ENCODE data around the gene IL36G.
"Not testable (repeated sequence)": the region's sequence is repeated elsewhere in the genome, so short reads cannot be mapped to it uniquely, and the experiment has no call there.

IL36G gene

GRCh38 chr2:112977559-112978056 lies at the start of gene IL36G:
IL36G (plus strand) TSS chr2:112978006; CDS start chr2:112978639, 633 bp downstream.
- no peak within 1 kb of the TSS for H3K4me3 ChIP-seq (ENCODE audit: low read length)

GRCh38 chr2:112933261-112933660 lies 44.5 kb upstream of the IL36G start:
- no peaks in the 10 kb centered on the region for H3K36me3 ChIP-seq (ENCODE audit: control insufficient read depth, insufficient read depth, low read length)
- no peaks in the 10 kb centered on the region for H3K9me3 ChIP-seq (ENCODE audit: control insufficient read depth, low read length)
- H3K4me1 ChIP-seq (ENCODE audit: control insufficient read depth, insufficient read depth, low read length) = no peaks in the 10 kb centered on the region
- H3K4me3 ChIP-seq (ENCODE audit: low read length) = no peak overlapping the region
- H3K9ac ChIP-seq (ENCODE audit: low read length) = no peak overlapping the region
- no peaks in the 10 kb centered on the region for H3K27me3 ChIP-seq (ENCODE audit: control insufficient read depth, insufficient read depth, low read length)

More at GRCh38 chr2:112977559-112978056, at the start of gene IL36G:
- Histone ChIP-seq H3K9me3 (ENCODE audit: control insufficient read depth, low read length) (no peaks in the 10 kb centered on the region), H3K9ac (ENCODE audit: low read length) (no peak within 1 kb of the TSS), H3K36me3 (ENCODE audit: control insufficient read depth, insufficient read depth, low read length) (no peaks in the 10 kb centered on the region), H3K4me1 (ENCODE audit: control insufficient read depth, insufficient read depth, low read length) (no peaks in the 10 kb centered on the region), H3K27me3 (ENCODE audit: control insufficient read depth, insufficient read depth, low read length) (peaks cover 5% of the 10 kb centered on the region)

GRCh38 chr2:112934117-112934516 lies 43.7 kb upstream of the IL36G start:
- H3K4me3 ChIP-seq (ENCODE audit: low read length); H3K9ac ChIP-seq (ENCODE audit: low read length); H3K27me3 ChIP-seq (ENCODE audit: control insufficient read depth, insufficient read depth, low read length); H3K9me3 ChIP-seq (ENCODE audit: control insufficient read depth, low read length); H3K36me3 ChIP-seq (ENCODE audit: control insufficient read depth, insufficient read depth, low read length); H3K4me1 ChIP-seq (ENCODE audit: control insufficient read depth, insufficient read depth, low read length): not testable (repeated sequence)

GRCh38 chr2:112936927-112937232 lies 40.9 kb upstream of the IL36G start:
- no peaks in the 10 kb centered on the region for H3K36me3 ChIP-seq (ENCODE audit: control insufficient read depth, insufficient read depth, low read length)
- H3K4me1 ChIP-seq (ENCODE audit: control insufficient read depth, insufficient read depth, low read length) = peaks cover 10% of the 10 kb centered on the region
- no peaks in the 10 kb centered on the region for H3K27me3 ChIP-seq (ENCODE audit: control insufficient read depth, insufficient read depth, low read length)
- H3K4me3 ChIP-seq (ENCODE audit: low read length) = no peak overlapping the region
- no peaks in the 10 kb centered on the region for H3K9me3 ChIP-seq (ENCODE audit: control insufficient read depth, low read length)
- no peak overlapping the region for H3K9ac ChIP-seq (ENCODE audit: low read length)

GRCh38 chr2:112938904-112939303 lies 38.9 kb upstream of the IL36G start:
- H3K27me3 ChIP-seq (ENCODE audit: control insufficient read depth, insufficient read depth, low read length) = no peaks in the 10 kb centered on the region
- H3K4me1 ChIP-seq (ENCODE audit: control insufficient read depth, insufficient read depth, low read length) = peaks cover 10% of the 10 kb centered on the region
- no peak overlapping the region for H3K4me3 ChIP-seq (ENCODE audit: low read length)
- no peaks in the 10 kb centered on the region for H3K9me3 ChIP-seq (ENCODE audit: control insufficient read depth, low read length)
- no peaks in the 10 kb centered on the region for H3K36me3 ChIP-seq (ENCODE audit: control insufficient read depth, insufficient read depth, low read length)
- H3K9ac ChIP-seq (ENCODE audit: low read length) = no peak overlapping the region

- no peaks in the 10 kb centered on the region for H3K9me3 ChIP-seq (ENCODE audit: control insufficient read depth, low read length)
- H3K4me3 ChIP-seq (ENCODE audit: low read length) = no peak overlapping the region
- peaks cover 10% of the 10 kb centered on the region for H3K4me1 ChIP-seq (ENCODE audit: control insufficient read depth, insufficient read depth, low read length)
- H3K36me3 ChIP-seq (ENCODE audit: control insufficient read depth, insufficient read depth, low read length) = no peaks in the 10 kb centered on the region
- H3K27me3 ChIP-seq (ENCODE audit: control insufficient read depth, insufficient read depth, low read length) = no peaks in the 10 kb centered on the region
- H3K9ac ChIP-seq (ENCODE audit: low read length) = no peak overlapping the region
Observed at GRCh38 chr2:112939425-112939824, 38.4 kb upstream of the IL36G start.

GRCh38 chr2:112940859-112941625 lies 36.8 kb upstream of the IL36G start:
- H3K9me3 ChIP-seq (ENCODE audit: control insufficient read depth, low read length) = no peaks in the 10 kb centered on the region
- H3K4me3 ChIP-seq (ENCODE audit: low read length) = no peak overlapping the region
- H3K9ac ChIP-seq (ENCODE audit: low read length) = no peak overlapping the region
- no peaks in the 10 kb centered on the region for H3K27me3 ChIP-seq (ENCODE audit: control insufficient read depth, insufficient read depth, low read length)
- H3K36me3 ChIP-seq (ENCODE audit: control insufficient read depth, insufficient read depth, low read length) = no peaks in the 10 kb centered on the region
- H3K4me1 ChIP-seq (ENCODE audit: control insufficient read depth, insufficient read depth, low read length) = peaks cover 10% of the 10 kb centered on the region

GRCh38 chr2:112941753-112942653 lies 35.8 kb upstream of the IL36G start:
- Histone ChIP-seq H3K4me1 (ENCODE audit: control insufficient read depth, insufficient read depth, low read length) (peaks cover 10% of the 10 kb centered on the region), H3K36me3 (ENCODE audit: control insufficient read depth, insufficient read depth, low read length) (no peaks in the 10 kb centered on the region), H3K27me3 (ENCODE audit: control insufficient read depth, insufficient read depth, low read length) (no peaks in the 10 kb centered on the region), H3K9me3 (ENCODE audit: control insufficient read depth, low read length) (no peaks in the 10 kb centered on the region), H3K9ac (ENCODE audit: low read length) (no peak overlapping the region), H3K4me3 (ENCODE audit: low read length) (no peak overlapping the region)

GRCh38 chr2:112942654-112943002 lies 35.2 kb upstream of the IL36G start:
- Histone ChIP-seq H3K9me3 (ENCODE audit: control insufficient read depth, low read length) (no peaks in the 10 kb centered on the region), H3K4me1 (ENCODE audit: control insufficient read depth, insufficient read depth, low read length) (peaks cover 10% of the 10 kb centered on the region), H3K4me3 (ENCODE audit: low read length) (no peak overlapping the region), H3K27me3 (ENCODE audit: control insufficient read depth, insufficient read depth, low read length) (no peaks in the 10 kb centered on the region), H3K36me3 (ENCODE audit: control insufficient read depth, insufficient read depth, low read length) (no peaks in the 10 kb centered on the region), H3K9ac (ENCODE audit: low read length) (no peak overlapping the region)

- H3K27me3 ChIP-seq (ENCODE audit: control insufficient read depth, insufficient read depth, low read length) = no peaks in the 10 kb centered on the region
- peaks cover 10% of the 10 kb centered on the region for H3K4me1 ChIP-seq (ENCODE audit: control insufficient read depth, insufficient read depth, low read length)
- H3K36me3 ChIP-seq (ENCODE audit: control insufficient read depth, insufficient read depth, low read length) = no peaks in the 10 kb centered on the region
- no peak overlapping the region for H3K9ac ChIP-seq (ENCODE audit: low read length)
- H3K9me3 ChIP-seq (ENCODE audit: control insufficient read depth, low read length) = no peaks in the 10 kb centered on the region
- no peak overlapping the region for H3K4me3 ChIP-seq (ENCODE audit: low read length)
Observed at GRCh38 chr2:112944971-112945370, 32.8 kb upstream of the IL36G start.

GRCh38 chr2:112946086-112946485 lies 31.7 kb upstream of the IL36G start:
- Histone ChIP-seq H3K9ac (ENCODE audit: low read length) (no peak overlapping the region), H3K4me1 (ENCODE audit: control insufficient read depth, insufficient read depth, low read length) (peaks cover 5% of the 10 kb centered on the region), H3K4me3 (ENCODE audit: low read length) (no peak overlapping the region), H3K27me3 (ENCODE audit: control insufficient read depth, insufficient read depth, low read length) (no peaks in the 10 kb centered on the region), H3K9me3 (ENCODE audit: control insufficient read depth, low read length) (no peaks in the 10 kb centered on the region), H3K36me3 (ENCODE audit: control insufficient read depth, insufficient read depth, low read length) (no peaks in the 10 kb centered on the region)

GRCh38 chr2:112947374-112947773 lies 30.4 kb upstream of the IL36G start:
- Histone ChIP-seq H3K9ac (ENCODE audit: low read length) (no peak overlapping the region), H3K4me1 (ENCODE audit: control insufficient read depth, insufficient read depth, low read length) (no peaks in the 10 kb centered on the region), H3K36me3 (ENCODE audit: control insufficient read depth, insufficient read depth, low read length) (no peaks in the 10 kb centered on the region), H3K4me3 (ENCODE audit: low read length) (no peak overlapping the region), H3K9me3 (ENCODE audit: control insufficient read depth, low read length) (no peaks in the 10 kb centered on the region), H3K27me3 (ENCODE audit: control insufficient read depth, insufficient read depth, low read length) (no peaks in the 10 kb centered on the region)
